ENCODE measurements around the gene LRRFIP2.
"Not testable (repeated sequence)": the region's sequence is repeated elsewhere in the genome, so short reads cannot be mapped to it uniquely, and the experiment has no call there.

Gene LRRFIP2

DNA sequence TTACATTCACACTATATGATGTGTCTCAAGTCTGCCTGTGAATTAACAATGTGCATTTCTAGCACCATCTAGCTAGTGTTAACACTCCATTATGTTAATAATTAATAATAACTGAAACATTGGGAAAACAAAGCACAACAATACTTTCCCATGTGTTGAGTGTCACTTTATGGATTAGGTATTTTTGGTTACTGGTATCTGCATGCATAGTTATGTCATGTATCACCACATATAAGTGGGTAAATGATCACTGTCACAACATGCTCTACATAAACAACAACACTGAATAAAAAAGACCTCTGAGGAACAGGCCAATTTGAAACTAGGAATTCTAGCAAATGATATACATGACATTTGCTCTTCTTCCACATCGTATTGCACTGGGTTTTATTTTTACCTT, 106.4 kb downstream of the LRRFIP2 start:
- TF ChIP-seq ZNF274 (IDR thresholded peaks at IDR 0.05; ENCODE audit: low read depth, low read length), result no peak
- H3K4me3 ChIP-seq (ENCODE audit: low read length), result no peak overlapping the region

DNA sequence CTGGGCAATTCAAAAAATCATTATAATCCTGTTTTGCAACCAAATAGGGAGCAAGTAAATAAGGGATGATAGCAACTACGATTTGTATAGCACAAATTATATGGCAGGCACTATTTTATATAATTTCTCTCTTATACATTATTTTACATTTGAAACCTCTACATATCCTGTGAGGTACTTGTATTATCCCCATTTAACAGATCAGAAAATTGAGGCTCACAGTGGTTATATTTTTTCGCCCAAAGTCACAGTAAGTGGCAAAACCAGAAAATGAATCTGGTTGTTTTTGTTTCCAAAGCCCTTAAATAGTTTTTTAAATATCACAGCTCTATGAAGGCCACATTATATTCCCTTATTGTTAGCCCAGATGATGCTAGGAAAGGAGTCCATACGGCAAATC, 106.8 kb downstream of the LRRFIP2 start:
- no peak for TF ChIP-seq ZNF274 (IDR thresholded peaks at IDR 0.05; ENCODE audit: low read depth, low read length)

DNA sequence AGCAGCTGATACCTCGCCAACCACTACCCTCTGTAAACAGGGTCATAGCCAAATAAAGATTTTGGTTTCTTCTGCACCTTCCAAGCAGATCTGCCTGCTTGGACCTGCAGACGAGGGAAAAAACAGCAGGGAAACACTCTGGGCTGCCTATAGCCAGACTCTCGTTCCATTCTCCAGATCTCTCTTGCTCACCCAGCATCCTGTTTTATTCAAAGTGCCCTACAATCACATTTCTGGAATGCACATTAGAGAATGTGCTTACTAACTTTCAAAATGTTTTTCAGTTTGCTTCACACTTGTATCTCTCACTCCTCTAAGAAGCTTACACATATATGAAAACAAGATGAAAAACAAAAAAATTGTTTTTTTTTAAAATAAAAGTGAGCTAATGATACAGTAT, 109.6 kb downstream of the LRRFIP2 start:
- TF ChIP-seq ZNF274 (IDR thresholded peaks at IDR 0.05; ENCODE audit: low read depth, low read length), result no peak

More for the DNA sequence above, 106.8 kb downstream of the LRRFIP2 start:
- no peak overlapping the region for H3K4me3 ChIP-seq (ENCODE audit: low read length)

DNA sequence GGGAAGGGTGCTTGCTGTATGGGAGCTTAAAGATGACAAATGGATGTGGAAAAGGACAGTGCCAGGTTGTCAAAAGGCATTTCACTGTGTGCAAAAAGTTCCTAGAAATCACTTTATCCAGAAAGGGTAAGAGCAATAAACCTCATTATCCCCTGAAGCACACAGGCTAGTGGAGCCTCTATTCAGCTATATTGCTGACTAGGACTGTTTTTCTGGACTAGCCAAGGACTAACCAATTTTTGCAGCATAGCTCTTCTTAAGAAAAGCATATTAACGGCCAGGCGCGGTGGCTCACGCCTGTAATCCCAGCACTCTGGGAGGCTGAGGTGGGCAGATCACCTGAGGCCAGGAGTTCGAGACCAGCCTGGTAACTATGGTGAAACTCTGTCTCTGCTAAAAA, 116.3 kb downstream of the LRRFIP2 start:
- H3K4me3 ChIP-seq (ENCODE audit: low read length), result no peak overlapping the region
- TF ChIP-seq ZNF274 (IDR thresholded peaks at IDR 0.05; ENCODE audit: low read depth, low read length), result no peak

More for the DNA sequence above, 109.6 kb downstream of the LRRFIP2 start:
- H3K4me3 ChIP-seq (ENCODE audit: low read length), result no peak overlapping the region

DNA sequence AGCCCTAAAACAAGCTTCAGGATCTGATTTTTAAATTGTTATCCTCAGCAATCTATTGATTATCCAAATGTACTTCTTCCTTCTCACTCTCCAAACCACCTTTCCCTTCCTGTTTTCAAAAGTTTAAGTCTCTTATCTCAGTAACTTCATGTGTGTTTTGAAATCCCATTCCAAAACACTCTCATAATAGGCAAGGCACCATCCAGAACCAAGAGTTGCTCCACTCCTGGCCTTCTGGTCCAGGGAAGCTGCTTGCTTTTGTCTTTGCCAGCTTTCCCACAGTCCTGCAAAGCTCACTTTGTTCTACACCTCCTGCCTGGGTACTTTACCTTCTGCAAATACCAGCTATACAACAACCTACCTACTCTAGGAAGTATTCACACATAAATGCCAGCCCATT, 117.6 kb downstream of the LRRFIP2 start:
- no peak overlapping the region for H3K4me3 ChIP-seq (ENCODE audit: low read length)
- no peak for TF ChIP-seq ZNF274 (IDR thresholded peaks at IDR 0.05; ENCODE audit: low read depth, low read length)

DNA sequence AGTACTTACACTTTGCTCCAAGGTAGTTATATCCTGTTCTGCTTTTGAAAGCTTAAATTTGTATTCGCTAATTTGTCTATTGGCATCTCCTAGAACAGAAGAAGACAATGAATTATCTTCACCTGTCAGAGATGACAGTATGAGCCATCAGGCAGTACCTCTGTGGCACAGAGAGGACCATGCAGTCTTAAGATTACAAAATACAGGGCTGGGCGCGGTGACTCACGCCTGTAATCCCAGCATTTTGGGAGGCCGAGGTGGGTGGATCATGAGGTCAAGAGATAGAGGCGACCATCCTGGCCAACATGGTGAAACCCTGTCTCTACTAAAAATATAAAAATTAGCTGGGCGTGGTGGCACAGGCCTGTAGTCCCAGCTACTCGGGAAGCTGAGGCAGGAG, 119.3 kb downstream of the LRRFIP2 start:
- H3K4me3 ChIP-seq (ENCODE audit: low read length), result not testable (repeated sequence)

DNA sequence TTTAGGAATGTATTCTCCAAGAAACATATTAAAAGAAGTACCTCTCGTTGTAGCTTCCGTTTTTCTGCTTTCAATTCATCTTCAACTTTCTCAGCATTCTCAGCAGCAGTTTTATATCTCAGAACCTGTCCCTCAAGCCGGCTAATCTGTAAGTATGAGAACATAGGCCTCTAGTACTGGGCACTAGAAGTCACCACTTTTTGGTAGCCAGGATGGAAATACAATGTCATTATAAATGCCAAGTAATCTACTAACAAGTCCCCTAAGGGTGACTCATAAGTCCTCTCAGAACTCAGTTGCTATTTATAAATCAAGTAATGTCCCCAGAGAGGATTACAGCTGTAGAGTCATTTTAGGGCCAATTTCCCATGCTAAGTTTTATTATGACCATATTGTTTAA, 120.0 kb downstream of the LRRFIP2 start:
- no peak overlapping the region for H3K4me3 ChIP-seq (ENCODE audit: low read length)
- TF ChIP-seq ZNF274 (IDR thresholded peaks at IDR 0.05; ENCODE audit: low read depth, low read length), result no peak

DNA sequence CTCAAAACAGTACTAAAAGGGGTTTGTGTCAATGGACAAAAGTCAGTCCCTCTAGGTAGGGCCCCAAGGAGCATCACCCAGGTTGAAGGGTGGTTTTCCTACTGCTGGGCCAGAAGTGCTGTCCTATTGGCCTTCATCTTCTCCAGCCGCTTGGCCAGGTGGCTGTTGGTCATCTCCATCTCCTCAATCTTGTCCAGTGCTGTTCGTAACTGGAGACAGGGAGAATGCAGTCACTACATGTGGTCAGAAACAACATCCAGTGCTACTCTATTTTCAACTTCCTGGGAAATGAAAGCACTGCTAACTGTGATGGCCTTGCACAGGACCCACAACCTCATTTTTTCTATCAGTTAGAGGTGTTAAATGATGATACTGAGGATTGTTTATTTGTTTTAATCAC, 120.6 kb downstream of the LRRFIP2 start:
- TF ChIP-seq ZNF274 (IDR thresholded peaks at IDR 0.05; ENCODE audit: low read depth, low read length), result no peak
- H3K4me3 ChIP-seq (ENCODE audit: low read length), result no peak overlapping the region

DNA sequence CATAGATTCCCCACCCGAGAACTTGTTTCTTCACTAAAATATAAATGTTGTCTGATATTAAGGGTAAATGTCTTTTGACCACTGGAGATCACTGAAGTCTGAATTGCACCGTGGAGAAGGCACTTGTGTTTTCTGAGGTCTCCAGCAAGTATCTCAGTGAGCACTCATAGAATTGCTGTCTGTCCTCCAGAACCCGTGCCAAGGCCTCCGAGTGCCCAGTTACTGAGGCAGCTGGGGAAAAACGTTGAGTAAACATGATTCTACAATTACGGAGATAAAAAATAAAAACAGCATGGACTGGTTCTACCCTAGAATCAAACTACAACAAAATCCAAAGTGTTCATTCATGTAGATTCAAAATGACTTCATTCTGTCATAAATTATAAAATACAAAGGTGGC, 121.0 kb downstream of the LRRFIP2 start:
- H3K4me3 ChIP-seq (ENCODE audit: low read length), result no peak overlapping the region
- no peak for TF ChIP-seq ZNF274 (IDR thresholded peaks at IDR 0.05; ENCODE audit: low read depth, low read length)

DNA sequence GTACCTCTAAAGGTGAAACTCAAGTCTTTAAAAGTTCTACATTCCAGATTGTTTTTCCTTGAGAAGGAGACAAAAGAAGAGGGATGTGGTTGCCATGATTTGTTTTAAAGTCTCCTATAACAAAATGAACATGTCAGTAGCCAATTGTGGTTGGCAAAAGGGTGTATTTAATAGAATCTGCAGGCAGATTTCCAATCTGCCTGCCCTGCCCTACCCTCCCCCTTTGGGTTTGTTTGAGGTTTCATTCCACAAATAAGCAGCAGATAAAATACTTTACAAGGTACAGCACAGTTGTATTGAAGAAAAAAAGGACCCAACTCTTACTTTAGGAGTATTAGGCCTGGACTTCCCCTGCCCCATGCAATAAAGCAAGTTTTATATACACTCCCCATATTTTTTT, 121.5 kb downstream of the LRRFIP2 start:
- TF ChIP-seq ZNF274 (IDR thresholded peaks at IDR 0.05; ENCODE audit: low read depth, low read length), result no peak
- no peak overlapping the region for H3K4me3 ChIP-seq (ENCODE audit: low read length)

DNA sequence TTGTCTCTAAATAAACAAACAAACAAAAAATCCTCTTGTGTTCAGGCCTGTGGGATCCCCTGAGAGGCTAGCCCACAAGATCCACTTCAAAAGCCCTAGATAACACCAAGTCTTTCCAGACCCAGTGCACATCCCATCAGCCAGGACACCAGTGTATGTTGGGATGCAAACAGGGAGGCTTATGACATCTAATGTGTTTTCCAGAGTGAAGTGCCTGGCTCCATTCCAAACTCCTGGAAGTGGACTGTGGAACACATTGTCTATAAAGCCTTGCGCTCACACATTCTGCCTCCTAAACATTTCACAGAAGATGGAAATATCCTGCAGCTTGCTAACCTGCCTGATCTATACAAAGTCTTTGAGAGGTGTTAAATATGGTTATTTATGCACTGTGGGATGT, 124.1 kb downstream of the LRRFIP2 start:
- no peak for TF ChIP-seq ZNF274 (IDR thresholded peaks at IDR 0.05; ENCODE audit: low read depth, low read length)

DNA sequence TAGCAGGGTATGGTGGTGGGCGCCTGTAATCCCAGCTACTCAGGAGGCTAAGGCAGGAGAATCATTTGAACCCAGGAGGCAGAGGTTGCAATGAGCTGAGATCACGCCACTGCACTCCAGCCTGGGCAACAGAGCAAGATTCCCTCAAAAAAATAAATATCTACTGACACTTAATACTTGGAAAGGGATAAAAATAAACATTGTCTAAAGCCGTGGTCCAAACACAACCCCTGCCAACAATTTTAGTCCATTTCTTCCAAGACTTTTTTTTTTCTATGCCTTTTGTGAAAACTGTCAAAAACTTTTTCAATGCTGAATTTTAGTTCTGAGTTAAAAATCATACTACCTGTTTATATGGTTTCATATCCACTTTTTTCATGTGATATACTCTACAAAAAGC, 131.7 kb downstream of the LRRFIP2 start:
- H3K4me3 ChIP-seq (ENCODE audit: low read length), result not testable (repeated sequence)

More for the DNA sequence above, 124.1 kb downstream of the LRRFIP2 start:
- no peak overlapping the region for H3K4me3 ChIP-seq (ENCODE audit: low read length)

DNA sequence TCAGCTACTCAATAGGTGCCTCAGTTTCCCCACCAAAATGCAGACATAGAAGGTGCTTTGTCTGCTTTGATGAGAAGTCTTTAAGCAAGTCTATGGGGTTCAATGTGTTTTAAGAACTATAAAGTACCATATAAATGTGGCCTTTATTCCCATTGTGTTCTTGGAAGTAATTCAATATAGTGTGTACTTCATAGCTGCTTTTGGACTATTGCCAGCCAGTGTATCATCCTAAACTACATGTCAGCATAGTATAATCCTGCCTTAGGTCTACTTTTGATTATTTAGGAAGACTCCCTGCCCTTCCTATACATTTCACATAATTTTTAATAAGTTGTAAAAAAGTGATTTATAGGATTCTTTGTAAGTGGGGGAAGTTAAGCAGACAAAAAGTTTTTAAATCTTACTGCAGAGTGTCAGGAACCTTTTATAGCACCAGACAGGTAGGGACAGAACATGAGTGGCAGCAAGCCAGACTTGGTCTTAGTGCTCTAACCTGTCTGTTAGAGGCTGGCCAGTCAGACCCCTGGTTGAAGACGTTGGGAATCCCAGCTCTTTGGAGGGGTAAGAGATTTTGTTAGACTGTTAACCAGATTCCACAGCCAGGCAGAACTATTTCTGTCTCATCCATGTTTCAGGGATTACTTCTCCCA, 132.7 kb downstream of the LRRFIP2 start:
- no peak overlapping the region for H3K4me3 ChIP-seq (ENCODE audit: low read length)
- no peak for TF ChIP-seq ZNF274 (IDR thresholded peaks at IDR 0.05; ENCODE audit: low read depth, low read length)

DNA sequence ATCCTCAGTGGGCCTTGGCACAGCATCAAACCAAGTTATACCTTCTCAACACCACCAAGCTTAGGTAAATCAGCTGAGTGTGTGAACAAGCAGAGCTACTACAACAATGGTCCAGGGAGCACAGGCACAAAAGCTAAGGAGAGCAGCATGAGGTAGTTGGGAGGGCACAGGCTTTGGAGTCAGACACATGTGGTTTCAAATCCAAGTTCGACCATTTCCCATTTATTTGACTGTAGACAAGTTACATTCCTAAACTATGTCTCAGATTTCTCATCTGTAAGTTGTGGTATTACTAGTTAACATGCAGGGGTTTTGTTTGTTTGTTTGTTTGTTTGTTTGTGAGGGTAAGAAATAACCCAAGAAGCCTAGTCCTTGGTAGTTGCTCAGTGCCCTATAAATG, 134.2 kb downstream of the LRRFIP2 start:
- H3K4me3 ChIP-seq (ENCODE audit: low read length), result no peak overlapping the region
- no peak for TF ChIP-seq ZNF274 (IDR thresholded peaks at IDR 0.05; ENCODE audit: low read depth, low read length)

DNA sequence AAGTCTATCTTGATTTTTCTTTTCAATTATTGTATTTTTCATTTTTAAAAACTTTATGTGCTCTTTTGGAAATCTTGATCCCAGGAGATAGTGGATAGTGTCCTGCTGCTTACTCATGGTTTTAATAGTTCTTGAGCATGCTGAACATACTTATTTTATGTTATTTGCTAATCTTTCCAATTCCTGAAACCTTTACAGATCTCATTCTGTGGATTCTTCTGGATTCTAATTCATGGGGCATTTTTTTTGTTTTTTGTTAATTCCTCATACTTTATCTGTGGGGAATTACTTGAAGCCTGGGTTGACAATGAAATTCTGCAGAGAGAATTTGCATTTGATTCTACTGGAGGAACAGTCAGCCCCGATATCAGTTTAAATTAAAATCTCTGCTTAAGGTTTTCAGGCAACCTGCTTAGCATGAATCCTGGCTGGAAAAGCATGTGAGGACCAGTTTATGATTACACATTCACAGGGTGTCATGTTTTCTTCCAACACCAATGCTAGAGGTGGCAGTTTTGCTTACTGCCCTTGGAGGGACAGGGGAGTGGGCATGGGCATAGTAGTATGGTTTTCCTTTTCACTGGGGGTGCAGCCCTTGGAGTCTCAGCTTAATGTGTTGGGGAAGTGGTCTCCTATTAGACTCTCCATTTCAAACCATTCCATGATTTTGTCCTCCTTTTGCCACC, 135.1 kb downstream of the LRRFIP2 start:
- no peak for TF ChIP-seq ZNF274 (IDR thresholded peaks at IDR 0.05; ENCODE audit: low read depth, low read length)
- H3K4me3 ChIP-seq (ENCODE audit: low read length), result no peak overlapping the region

DNA sequence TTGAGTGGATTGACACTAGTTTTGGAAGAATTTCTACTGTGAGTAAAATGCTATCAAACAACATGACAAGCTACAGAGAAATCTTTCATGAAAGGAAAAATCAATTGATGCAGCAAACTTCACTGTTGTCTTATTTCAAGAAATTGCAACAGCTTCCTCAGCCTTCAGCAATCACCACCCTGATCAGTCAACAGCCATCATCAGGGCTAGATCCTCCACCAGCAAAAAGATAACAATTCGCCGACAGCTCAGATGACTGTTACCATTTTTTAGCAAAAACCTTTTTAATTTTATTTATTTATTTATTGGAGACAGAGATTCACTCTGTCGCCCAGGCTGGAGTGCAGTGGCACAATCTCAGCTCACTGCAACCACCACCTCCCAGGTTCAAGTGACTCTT, 137.0 kb downstream of the LRRFIP2 start:
- H3K4me3 ChIP-seq (ENCODE audit: low read length), result no peak overlapping the region
- no peak for TF ChIP-seq ZNF274 (IDR thresholded peaks at IDR 0.05; ENCODE audit: low read depth, low read length)
